Bronchial smooth muscle cell (primary cell): ENCODE measurements around the gene ZDHHC19. TPM values are rescaled to one million over a fixed set of nuclear protein-coding genes. Genes with fewer than 3 reads are reported as not detected.

Source experiments
- total RNA-seq: library from RNA; depleted of rRNA; stranded (reverse); fragments of >200 nt; gene quantifications from 2 replicates; pipeline ENCODE4 v1.2.1, GENCODE V29; 2014

Gene ZDHHC19, protein sequence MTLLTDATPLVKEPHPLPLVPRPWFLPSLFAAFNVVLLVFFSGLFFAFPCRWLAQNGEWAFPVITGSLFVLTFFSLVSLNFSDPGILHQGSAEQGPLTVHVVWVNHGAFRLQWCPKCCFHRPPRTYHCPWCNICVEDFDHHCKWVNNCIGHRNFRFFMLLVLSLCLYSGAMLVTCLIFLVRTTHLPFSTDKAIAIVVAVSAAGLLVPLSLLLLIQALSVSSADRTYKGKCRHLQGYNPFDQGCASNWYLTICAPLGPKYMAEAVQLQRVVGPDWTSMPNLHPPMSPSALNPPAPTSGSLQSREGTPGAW
- total RNA-seq = not detected in 2 replicates

DNA sequence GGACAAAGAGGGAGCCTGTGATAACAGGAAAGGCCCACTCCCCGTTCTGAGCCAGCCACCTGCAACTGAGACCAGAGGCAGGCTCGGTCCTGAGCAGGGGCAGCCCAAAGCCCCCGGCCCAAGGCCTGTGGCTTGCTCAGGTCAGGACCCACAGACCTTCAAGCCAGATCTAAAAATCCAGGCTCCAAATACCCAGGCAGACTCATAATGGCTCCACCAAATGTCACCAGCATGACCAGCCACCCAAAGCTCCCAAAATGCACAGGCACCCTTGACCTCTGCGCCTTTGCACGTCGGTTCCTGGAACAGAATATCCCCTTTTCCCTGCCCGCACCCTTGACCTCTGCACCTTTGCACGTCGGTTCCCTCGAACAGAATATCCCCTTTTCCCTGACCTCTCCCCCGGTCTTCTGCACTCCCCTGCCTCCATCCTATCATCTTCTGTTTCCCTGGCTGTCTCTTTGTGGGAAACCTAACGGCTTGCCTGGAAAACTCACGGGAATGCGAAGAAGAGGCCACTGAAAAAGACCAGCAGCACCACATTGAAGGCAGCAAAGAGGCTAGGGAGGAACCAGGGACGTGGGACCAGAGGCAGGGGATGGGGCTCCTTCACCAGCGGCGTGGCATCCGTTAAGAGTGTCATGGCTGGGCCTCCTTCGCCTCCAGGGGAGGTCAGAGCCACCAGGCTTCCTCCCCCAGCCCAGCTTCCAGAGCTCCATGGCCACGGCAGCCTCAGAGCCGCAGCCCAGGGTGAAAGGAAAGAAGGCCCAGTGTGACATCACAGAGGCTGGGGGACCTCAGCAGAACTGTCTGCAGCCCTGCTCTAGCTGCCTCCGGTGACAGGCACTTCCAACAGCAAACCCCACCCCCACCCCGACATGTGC lies at the start of gene ZDHHC19:
Gene ZDHHC19, minus strand, starts transcription at position 728 of the 884 bp plus-strand sequence. Its CDS starts 85 bp downstream, at position 643.

DNA sequence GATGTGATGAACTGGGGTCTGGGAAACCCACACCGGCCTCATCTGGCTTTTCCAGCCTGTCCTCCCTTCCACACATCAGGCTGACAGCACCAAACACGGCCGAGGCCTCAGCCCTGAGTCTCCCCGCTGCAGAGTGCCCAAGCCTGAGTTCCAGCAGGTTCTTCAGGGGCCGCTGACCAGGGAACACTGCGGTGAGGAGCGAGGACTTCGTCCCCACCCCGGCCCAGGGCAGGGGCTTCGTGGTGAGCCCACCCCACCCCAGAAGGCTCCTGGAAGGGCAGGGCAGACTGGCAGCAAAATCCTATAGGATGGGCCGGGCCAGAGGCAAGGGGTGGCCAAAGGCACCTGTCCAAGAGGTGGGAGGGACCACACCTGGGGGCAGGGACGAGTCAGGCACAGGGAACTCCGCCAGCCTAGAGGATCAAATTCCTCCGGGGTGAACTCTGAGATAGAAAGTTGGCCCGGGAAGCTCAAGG lies 4.9 kb upstream of the ZDHHC19 start, which contains the start of gene SLC51A:
Gene SLC51A, plus strand, starts transcription at position 446 of the 476 bp plus-strand sequence. CDS start 179 bp downstream, outside the sequence.

Other genes with a start within 250 kb of the ZDHHC19 start
- gene TFRC, start 129.3 kb downstream of the ZDHHC19 start, total RNA-seq = 93.3 and 224 TPM in 2 replicates
- not detected in 2 replicates for gene SLC51A, start 5.1 kb upstream of the ZDHHC19 start, total RNA-seq
- 67.3 and 125 TPM in 2 replicates for gene PCYT1A, start 76.3 kb upstream of the ZDHHC19 start, total RNA-seq
- 10.4 and 11.0 TPM in 2 replicates for gene DYNLT2B, start 106.8 kb upstream of the ZDHHC19 start, total RNA-seq
- gene TM4SF19, start 127.0 kb upstream of the ZDHHC19 start, total RNA-seq = not detected in 2 replicates
- 19.4 and 19.8 TPM in 2 replicates for gene UBXN7, start 221.0 kb upstream of the ZDHHC19 start, total RNA-seq